OCI-M1 (cell line): ENCODE results near the gene C1QTNF8.

ENCODE experiments used
- DNase-seq: peaks from one replicate; lab custom pipeline; 2025; lab: John Stamatoyannopoulos, UW

The C1QTNF8 gene

DNA sequence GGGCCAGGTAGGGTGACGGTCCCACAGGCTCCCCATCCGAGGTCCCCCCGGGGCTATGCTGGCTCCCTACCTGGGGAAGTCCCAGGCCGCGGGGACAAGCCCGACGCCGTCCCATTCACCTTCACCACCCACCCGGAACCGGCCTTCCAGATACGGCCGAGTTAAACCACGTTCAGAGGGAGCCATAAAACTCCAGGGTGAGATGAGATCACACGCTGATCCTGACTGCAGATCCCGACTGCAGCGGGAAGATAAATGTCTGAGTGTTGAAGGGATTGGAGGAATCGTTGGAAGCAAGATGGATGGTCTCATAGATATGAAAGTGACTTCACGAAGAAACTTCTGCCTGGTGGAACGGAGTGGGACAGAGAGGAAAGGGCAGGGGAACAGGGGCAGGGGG is 13.6 kb upstream of the C1QTNF8 start:
- no peak for DNase-seq

DNA sequence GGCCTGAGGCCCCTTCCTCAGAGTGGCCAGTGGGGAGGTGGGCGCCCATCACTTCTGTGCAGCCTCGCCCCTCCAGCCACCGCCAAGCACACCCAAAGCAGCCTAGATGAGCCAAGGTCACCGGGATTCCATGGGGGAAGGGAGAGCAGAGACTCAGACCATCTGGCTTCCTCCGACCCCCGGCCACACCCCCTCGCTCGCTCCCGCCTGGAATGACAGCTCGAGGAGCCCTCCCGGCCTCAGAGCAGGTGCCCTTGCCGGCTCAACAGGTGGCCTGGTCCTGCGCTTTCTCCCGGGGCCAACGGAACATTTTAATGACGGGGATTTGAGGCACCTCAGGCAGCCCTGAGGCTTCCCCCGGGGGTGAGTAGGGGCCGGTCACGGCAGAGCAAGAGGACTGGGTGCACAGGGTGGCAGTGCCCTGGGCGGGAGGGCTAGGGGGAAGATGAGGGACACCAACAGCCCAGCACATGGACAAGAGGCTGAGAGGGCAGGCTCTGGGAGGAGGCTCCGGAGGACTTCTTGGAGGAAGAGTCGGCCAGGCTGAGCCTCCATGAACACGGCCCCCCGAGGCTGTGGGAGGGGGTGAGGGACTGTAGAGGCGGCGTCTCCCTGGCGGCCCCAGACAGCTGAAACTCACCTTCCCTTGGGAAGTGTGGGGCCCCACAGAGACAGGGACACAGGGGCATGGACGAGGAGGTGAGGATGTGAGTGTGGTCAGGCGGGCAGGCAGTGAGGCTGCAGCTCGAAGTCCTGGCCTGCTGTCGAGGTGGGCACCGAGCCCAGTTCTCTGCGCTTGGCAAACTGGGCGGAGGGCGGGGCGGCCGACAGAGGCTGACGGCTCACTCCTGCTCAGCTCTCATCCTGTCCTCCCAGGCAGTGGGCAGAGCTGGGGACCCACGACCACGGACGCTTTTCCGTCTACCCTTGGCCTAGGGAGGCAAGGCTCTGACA is 12.5 kb upstream of the C1QTNF8 start:
- DNase-seq, result no peak

DNA sequence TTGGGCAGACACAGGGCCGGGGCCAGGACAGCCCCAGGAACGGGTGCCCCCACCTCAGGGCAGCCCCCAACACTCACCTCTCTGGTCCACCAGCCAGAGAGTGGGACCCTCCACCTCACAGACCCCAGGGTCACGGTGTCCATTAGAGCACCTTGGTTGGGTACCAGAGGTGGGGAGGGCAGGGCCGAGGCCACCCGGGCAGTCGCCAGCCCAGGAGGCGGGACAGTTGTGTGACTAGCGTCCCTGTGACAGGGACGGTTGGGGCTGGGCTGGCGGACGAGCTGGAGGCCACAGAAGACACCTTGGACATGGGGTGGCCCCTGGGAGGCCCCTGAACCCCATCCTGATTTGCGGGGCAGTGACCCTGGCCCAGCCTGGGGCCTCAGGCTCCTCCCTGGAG is 11.7 kb upstream of the C1QTNF8 start:
- no peak for DNase-seq

DNA sequence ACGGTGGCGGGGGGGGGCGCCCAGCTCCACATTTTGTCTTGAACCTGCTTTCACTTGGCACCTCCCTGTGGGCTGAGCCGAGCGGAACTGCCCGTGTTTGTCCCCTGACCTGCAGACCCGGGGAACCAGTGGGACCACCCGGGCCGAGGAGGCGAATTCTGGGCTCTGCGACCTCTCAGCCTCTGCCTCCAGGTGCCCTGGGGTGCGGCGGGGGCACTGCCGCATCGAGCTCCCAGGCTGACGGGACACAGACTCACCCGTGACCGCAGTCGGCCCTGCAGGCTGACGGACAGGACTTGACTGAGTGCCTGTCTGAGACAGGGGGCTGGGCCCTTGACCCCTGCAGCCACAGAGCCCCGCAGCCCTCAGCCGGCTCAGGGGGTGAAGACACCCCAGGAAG is 11.1 kb upstream of the C1QTNF8 start:
- DNase-seq, result no peak

DNA sequence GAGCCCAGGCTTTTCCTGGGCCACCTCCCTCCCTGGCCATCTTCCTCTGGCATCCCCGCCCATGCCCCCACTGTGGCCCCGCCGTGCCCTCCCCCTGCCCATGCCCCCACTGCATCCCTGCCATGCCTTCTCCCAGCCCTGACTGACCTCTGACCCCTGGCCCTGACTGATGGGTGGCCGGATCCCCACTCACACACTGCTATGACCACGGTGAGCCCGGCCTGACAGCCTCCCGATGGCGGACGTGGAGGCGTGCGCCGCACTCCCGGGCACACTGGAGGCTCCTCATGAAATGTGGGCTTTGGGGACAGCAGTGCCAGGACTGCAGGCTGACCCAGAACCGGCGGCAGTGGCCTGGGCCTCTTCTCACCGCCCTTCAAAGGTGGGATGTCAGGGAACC is 10.6 kb upstream of the C1QTNF8 start:
- DNase-seq, result no peak

DNA sequence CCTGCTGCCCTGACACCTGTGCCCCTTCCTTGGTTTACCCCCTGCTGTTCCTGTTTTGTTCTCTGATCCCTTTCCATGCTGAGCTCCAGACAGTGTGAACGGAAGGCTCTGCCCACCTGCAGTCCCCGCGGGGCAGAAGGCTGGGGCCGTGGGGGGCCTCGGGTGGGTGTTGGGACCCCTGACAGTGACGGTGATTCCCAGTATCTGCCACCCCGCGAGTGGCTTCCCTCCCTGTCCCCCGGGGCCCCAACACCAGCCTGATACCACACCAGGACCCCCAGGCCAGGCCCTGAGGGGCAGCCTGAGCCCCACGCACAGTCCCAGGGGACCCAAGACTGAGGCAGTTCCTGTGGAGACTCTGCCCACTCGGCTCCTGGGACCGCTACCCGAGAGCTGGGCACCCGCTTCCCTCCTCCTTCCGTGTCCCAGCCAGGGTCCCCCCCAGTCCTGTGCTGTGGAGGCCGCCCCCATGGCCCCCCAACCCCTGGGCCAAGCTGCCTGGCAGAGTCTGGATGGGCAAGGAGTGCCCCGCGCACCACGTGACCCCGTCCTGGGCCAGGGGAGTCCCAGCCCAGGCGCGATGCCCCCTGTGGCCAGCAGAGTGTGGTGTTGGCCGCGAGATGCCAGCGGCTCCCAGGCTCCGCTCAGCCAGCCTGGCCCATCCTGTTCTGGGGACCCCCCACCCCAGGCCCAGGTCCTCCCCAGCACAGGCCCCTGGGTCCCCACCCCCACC is 10.0 kb upstream of the C1QTNF8 start:
- peak; percentile 67 for DNase-seq

DNA sequence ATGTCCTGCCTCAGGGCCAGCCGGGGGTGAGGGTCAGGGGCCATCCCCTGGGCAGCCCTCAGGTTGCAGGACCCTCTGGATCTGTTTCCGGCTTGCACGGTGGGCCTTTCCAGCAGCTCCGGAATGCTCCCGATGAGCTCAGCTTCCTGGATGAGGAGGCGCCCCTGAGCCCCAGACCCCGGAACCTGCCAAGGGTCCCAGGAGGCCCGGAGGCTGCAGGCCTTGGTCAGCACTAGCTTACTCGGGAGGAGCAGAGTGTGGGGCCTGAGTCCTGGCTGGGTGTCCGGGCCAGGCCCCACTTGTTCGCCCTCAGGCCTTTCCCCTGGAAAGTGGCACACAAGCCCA is 7.6 kb upstream of the C1QTNF8 start:
- no peak for DNase-seq

DNA sequence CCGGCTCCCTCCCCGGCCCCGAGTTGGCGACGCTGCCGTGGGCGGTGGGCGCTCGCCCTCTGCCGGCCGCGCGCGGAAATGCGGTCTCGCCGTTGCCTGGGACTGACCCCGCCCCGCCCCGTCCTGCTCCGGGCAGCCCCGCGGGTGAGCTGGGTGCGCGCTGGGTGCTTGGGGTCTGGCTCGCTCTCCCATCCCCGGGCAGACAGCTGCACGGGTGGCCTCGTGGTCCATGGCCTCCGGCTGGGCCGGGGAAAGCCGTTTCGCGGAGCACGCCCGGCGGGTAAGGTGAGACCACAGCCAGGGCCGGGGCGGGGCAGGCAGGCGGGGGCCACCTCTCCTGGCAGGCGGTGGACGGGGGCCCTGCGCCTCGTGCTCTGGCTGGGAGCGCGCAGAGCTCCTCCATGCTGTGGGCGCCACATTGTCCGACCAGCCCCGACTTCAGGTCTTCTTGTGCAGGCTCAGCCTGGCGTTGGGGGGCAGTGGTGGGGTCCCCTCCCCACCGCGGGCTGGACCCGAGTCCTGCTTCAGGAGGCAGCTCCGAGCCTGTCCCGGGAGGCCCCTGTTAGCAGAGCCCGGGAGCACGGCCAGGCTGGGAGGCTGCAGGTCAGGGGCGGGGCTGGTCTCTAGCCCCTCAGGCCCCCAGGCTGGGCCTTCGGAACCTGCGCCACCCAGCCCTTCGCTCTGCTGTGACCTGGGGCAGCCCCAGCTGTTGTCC is 7.0 kb upstream of the C1QTNF8 start:
- DNase-seq, result peak; percentile 70

DNA sequence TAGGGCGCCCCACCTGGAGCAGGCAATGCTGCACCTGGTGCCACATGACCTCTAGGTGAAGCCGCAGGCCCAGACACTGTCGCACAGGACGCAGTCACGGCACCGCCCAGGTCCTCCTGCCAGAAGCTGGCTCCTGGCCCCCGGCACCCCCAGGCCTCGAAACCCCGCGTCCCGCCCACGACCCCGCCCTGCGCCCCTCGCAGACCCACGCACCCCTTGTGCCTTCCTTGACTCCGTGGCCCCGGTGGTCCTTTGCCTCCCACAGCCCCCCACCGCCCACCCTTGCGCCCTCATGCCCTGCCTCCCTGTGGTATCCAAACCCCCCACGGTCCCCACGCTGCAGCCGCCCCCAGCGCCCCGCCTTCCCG is 6.3 kb upstream of the C1QTNF8 start:
- no peak for DNase-seq

DNA sequence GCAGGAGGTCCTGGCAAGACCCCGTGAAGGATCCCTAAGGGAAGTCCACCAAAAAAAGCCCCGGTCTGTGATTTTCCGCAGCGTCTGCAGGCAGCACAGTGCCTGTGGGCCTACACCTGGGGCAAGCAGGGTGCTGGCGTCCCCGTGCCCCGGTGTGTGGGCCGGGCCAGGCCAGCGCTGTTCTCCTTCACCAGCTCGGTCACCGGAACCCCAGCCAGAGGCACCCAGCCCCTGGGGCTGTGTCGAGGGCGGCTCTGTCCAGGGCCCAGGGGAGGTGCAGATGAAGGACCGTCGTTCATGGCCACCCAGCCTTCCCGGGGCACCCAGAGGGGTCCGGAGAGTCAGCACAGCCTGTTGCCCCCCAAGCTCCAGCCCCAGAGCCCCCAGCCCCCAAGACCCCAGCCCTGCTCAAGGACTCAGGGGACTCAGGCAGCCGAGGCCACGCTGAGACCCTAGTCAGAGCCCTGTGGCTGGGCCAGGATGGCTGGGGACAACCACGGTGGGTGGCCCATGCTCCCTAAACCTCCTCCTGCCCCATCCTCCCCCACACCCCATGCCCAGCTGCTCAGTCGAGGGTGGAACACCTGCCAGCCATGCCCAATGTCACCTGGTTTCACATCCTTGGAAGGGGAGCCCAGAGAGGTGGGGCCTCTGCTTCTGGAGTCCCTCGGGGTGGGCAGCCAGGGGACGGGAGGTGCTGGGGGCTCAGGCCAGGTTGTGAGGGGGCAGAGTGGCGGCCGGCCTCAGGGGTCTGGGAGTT is 5.7 kb upstream of the C1QTNF8 start:
- no peak for DNase-seq

DNA sequence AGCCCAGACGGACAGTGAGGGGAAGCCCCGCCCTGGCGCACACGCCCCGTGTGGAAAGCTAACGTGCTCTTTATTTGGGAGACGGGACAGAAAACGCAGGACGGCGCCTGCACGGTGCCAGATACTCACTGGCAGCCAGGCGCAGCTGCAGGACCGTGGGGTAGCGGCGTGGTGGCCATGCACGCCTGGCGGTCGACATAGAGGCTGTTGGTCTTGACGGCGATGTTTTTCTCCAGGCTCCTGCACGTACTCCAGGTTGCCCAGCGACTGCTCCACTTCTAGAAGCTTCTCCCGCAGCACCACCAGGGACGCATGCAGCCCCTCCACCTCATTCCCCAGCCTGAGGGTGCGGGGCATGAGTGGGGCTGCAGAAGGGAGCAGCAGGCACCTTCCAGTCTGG is 5.1 kb upstream of the C1QTNF8 start:
- DNase-seq, result no peak

DNA sequence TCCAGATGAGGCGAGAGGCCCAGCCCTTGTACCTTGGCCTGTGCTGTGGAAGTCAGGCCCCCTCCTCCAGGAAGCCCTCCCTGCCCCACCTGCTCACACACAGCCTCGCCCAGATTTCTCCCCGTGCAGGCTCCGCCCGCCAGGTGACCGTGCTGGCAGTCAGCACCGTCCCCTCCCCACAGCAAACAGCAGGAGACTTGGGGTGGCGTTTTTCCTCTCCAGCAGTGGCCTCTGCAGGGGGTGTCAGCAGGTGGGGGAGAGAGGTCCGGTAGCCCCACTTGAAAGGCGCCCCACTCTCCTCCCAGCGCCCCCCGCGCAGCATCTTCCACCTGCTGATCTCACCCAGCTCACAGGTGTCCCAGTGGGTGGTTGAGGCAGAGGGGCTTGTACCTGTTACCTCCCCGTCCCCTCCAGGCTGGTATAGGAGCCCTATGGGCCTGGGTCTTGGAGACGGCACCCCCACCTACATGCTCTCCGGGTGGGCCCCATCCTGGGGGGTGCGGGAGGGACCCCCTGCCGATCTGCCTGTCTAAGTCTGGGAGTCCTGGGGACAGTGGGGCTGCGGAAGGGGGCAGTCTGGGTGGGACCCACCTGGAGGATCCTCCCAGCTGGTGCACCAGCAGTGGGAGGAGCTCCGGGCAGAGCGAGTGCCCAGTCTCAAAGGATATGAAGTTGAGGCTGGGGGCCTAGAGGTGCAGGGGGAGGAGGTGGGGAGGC is 4.2 kb upstream of the C1QTNF8 start:
- no peak for DNase-seq

DNA sequence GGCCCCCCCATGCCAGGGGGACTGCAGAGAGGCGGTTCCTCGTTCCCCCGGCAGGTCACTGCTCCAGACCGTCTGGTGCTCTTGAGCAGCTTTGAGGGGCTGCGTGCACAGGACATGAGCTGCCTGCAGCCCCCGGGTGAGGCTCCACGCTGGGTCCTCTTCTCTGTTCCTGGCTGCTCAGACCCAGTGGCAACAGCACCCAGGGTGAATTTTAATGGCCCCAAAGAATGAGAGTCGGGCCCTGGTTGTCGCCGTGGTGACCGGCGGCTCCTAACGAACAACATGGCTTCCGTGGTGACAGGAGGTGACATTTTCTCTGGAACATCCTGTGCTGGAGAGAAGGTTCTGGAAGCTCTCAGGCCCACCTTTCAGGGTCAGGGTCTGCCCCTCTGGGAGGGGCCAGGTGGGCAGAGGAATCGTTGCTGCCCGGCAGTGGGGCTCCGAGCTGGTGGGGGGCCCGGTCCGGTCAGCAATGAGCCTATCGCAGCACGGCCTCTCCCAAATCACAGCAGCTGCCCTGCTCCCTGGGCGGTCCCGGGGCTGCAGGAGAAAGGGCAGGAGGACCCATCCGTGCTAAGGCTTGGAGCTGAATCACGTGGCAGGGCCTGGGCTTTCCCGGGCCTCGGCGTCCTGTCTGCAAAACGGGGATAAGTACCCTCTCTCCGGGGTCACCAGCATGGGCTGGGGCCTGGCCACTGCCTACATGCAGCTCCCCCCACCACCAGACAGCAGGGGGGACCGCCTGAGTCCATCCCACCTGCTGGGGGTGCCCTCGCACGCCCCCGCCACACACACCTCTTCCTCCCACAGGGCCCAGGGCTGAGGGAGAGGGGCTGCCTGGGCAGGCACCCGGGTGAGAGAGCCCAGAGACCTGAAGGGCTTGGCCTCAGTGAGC is 3.4 kb upstream of the C1QTNF8 start:
- no peak for DNase-seq

DNA sequence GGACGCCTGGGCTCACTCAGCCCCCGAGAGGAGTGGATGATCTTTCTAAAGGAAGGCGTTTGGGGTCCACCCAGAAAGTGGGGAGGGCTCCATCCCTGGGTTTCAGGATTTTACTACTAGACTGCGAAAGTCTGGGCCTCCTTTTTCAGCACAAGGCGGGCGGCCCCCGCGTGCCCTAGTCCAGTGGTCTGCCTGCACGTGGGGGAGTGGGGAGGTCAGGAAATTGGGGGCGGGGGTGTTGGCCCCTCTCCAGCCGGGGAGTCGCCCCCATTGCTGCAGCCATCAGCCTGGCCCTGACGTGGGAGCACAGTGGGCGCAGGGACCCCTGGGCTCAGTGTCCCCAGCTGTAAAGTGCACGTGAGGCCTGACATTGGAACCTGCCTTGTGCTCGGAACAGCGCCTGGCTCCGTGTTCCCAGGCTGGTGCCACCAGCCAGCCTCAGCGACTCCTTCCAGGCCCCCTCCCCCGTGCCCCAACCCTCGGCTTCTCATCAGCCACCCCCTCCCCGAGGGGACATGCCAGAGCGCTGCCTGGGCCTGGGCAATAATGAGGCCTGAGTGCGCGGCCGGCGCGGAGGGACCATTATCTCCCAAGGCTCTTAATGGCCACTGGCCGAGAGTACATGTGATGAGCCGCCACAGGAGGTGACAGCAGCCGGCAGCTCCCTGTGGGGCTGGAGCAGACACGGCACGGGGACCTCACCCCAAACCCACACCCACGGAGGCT is 2.4 kb upstream of the C1QTNF8 start:
- DNase-seq, result no peak

DNA sequence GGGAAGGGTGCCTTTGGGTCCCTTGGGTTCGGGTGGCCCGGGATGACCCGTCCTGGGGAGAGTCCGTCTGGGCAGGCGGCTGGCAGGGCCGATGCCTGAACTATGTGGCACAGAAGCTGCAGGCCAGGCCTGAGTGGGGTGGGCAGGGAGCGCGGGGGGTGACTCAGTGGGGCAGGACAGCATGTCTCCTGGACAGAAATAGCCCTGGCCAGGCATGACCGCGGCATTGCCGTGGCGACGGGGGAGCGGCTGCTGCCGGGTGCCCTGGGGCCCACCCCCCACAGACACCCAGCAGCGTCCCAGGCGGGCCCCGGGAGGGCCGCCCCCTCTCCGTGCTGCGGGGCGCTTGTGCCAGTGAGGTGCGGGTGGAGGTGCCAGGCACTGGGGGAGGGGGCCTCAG is 1.8 kb upstream of the C1QTNF8 start:
- DNase-seq, result no peak

DNA sequence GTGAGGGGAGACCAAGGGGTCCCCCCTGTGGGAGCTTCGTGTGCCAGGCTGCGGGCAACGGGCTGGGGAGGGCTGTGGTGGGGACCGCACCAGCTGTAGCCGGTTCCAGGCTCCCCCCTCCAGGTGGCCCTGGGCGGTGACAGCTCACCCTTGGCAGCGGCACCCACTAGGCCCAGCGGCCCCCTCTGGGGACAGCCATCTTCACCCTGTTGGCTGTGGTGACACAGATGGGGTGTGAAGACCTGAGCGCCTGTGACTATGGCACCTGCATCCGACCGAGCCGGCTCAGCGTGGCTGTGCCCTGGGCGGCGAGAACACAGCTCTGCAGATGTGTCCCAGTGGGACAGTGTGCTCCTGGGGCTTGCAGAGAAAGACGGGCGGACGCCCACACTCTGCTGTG is 1.1 kb upstream of the C1QTNF8 start:
- DNase-seq, result no peak

DNA sequence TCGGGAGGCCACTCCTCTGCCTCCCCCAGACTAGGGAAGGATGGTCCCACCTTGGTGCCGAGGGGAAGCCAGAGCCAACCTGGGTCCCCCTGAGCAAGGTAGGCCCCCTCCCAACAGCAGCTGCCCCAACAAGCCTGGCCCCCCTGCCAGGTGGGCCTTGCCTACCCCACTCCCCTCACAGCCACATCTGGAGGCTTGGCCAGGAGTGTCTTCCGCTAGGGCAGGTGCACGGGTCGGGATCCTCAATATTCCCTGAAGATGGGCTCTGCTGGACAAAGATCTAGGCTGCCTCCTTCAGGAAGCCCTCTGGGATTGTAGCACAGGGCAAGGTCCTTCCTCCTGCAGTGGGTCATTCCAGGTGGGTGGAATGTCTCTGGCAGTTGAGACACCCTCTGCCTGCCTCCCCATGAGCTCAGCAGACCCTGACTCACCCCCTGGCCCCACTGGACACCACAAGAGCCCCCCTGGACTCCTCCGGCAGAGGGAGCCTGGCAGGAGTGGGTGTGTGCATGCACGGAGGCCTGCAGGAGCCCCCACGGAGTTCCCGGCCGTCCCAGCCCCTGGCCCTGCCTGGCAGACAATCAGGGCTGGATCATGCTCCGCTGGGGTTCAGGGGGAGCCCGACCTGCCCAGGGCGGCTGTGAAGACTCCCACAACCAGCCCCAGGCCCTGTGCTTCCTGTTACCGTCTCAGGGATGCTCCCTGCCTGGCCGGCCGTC is 435 bp downstream of the C1QTNF8 start:
- no peak for DNase-seq

DNA sequence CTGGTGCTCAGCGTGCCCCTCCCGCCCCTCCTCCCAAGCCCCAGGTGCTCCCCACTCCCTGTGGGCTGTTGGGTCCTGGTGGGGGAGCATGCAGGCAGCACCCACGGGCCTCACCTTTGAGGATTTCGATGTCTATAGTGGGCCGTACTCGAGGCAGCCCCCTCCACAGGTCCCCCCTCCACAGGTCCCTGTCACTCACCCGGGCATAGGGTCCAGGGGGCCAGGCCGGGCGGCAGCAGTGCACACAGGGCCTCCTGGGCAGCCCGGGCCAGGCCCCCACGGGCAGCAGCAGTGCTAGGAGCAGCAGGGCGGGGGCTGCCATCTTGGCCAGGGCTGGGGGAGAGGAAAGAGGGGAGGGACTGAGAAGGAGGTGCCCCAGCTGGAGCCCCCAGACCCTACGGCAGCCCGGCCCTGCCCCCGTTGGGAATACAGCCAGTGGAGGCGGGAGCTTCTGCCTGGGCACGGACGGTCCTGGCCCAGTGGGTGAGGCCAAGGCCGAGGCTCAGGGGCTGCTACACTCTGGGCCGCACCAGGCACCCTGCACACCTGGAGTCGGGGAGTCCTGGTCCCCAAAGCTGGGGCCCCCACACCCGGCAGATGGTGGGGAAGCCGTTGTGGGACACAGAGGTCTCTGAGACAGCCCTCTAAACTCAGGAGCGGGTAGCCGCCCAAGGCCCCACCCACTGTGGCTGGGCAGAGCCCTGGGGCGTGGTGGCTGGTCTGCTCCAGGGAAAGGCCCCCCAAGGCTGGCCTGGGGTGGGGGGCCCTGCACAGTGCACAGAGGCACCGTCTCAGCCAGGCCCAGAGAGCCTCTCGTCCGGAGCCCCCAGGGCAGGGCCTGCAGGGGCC is 1.2 kb downstream of the C1QTNF8 start:
- no peak for DNase-seq
